ENCODE measurements around the gene ZNF521.

DNA sequence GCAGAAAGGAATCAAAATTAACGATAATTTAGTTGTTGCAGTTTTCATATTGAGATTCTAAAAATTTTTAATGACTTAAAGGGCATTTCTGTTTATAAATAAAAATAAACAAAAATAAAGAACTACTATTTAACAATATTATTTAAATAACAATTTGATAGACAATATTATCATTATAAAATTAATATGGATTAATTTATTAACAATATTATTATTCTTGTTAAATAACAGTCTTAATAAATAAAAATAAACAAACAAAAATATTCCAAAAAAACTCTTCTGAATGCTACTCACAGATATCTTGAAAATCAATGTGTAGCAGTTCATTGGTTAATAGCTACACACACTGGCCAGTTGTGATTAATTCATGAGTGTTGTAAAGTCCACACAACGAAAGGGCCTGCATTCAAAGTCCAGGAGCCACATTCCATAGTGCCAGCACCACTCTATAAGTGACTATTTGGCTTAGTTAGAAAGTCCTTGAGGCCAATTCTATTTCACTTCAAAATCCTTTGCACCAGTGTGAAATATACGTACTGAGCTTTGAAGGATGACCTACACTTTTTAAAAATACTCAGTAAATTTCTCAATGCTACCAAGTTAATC, 117.1 kb downstream of the ZNF521 start:
- TF ChIP-seq, protein P1, sequence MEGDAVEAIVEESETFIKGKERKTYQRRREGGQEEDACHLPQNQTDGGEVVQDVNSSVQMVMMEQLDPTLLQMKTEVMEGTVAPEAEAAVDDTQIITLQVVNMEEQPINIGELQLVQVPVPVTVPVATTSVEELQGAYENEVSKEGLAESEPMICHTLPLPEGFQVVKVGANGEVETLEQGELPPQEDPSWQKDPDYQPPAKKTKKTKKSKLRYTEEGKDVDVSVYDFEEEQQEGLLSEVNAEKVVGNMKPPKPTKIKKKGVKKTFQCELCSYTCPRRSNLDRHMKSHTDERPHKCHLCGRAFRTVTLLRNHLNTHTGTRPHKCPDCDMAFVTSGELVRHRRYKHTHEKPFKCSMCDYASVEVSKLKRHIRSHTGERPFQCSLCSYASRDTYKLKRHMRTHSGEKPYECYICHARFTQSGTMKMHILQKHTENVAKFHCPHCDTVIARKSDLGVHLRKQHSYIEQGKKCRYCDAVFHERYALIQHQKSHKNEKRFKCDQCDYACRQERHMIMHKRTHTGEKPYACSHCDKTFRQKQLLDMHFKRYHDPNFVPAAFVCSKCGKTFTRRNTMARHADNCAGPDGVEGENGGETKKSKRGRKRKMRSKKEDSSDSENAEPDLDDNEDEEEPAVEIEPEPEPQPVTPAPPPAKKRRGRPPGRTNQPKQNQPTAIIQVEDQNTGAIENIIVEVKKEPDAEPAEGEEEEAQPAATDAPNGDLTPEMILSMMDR (IDR thresholded peaks at IDR 0.05; ENCODE audit: low read depth, low read length, missing input control): no peak
- no peak for TF ChIP-seq RAD21 (IDR thresholded peaks at IDR 0.05)
- TF ChIP-seq, protein P2, sequence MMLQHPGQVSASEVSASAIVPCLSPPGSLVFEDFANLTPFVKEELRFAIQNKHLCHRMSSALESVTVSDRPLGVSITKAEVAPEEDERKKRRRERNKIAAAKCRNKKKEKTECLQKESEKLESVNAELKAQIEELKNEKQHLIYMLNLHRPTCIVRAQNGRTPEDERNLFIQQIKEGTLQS (IDR thresholded peaks at IDR 0.05): no peak
- TF ChIP-seq FOXA1 (IDR thresholded peaks at IDR 0.05): no peak
- TF ChIP-seq, protein P3, sequence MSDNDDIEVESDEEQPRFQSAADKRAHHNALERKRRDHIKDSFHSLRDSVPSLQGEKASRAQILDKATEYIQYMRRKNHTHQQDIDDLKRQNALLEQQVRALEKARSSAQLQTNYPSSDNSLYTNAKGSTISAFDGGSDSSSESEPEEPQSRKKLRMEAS (IDR thresholded peaks at IDR 0.05): no peak
- no peak for TF ChIP-seq NR2F2 (IDR thresholded peaks at IDR 0.05)
- no peak for TF ChIP-seq YY1 (IDR thresholded peaks at IDR 0.05)
